Measurements from ENCODE around the gene C1RL.

Gene C1RL

GRCh38 chr12:7092986-7093460 lies 16.0 kb downstream of the C1RL start:
- DNase-seq: no peak

- peak in 33 of 56 donors; percentile 9 to 74 (median 28) for DNase-seq
Measured at GRCh38 chr12:7092229-7092985, 16.6 kb downstream of the C1RL start, which contains the start of gene C1R. Gene C1R, minus strand, starts transcription at chr12:7092445. Its CDS starts 57 bp downstream, at chr12:7092388.

- DNase-seq: peak in 1 of 56 donors; percentile 29
Measured at GRCh38 chr12:7091660-7092228, 17.3 kb downstream of the C1RL start.

GRCh38 chr12:7091171-7091570 lies 17.8 kb downstream of the C1RL start:
- no peak for DNase-seq

GRCh38 chr12:7090222-7090998 lies 18.6 kb downstream of the C1RL start:
- DNase-seq: no peak

GRCh38 chr12:7089196-7089871 lies 19.7 kb downstream of the C1RL start:
- no peak for DNase-seq

- no peak for DNase-seq
Measured at GRCh38 chr12:7083125-7083524, 25.9 kb downstream of the C1RL start.

- no peak for DNase-seq
Measured at GRCh38 chr12:7081037-7081436, 28.0 kb downstream of the C1RL start.

- no peak for DNase-seq
Measured at GRCh38 chr12:7079826-7080125, 29.2 kb downstream of the C1RL start.

- no peak for DNase-seq
Measured at GRCh38 chr12:7078163-7078562, 30.9 kb downstream of the C1RL start.

GRCh38 chr12:7076493-7076892 lies 32.5 kb downstream of the C1RL start:
- DNase-seq: no peak

GRCh38 chr12:7075939-7076338 lies 33.1 kb downstream of the C1RL start:
- DNase-seq: no peak

GRCh38 chr12:7075518-7075917 lies 33.5 kb downstream of the C1RL start:
- no peak for DNase-seq

GRCh38 chr12:7073946-7074345 lies 35.1 kb downstream of the C1RL start:
- DNase-seq: no peak

GRCh38 chr12:7072554-7072953 lies 36.5 kb downstream of the C1RL start:
- no peak for DNase-seq

- DNase-seq: no peak
Measured at GRCh38 chr12:7072035-7072434, 37.0 kb downstream of the C1RL start.

- no peak for DNase-seq
Measured at GRCh38 chr12:7069386-7069785, 39.6 kb downstream of the C1RL start.

GRCh38 chr12:7068994-7069346 lies 40.0 kb downstream of the C1RL start:
- DNase-seq: no peak

GRCh38 chr12:7068240-7068993 lies 40.6 kb downstream of the C1RL start:
- peak in 4 of 56 donors; percentile 2 to 10 (median 6) for DNase-seq

GRCh38 chr12:7067096-7067495 lies 41.9 kb downstream of the C1RL start:
- no peak for DNase-seq

GRCh38 chr12:7066596-7066995 lies 42.4 kb downstream of the C1RL start:
- no peak for DNase-seq
